ENCODE data around the gene HMGN4.

Gene HMGN4

DNA sequence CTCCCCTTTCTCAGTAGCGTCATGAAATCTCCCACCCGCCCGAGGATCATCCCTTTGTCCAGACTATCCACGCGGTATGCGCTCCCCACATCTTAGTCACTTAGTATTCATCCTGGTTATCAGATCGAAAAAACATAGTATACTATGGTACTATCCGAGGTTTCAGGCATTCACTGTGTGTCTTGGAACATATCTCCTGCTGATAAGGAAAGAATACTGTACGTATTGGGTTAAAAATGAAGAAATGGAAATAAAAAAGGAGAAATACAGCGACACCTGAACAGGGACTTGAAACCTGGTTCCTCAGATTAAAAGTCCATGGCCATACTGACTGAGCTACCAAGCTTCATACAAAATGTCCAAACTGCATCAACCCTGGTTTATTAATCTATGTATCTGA, 14.0 kb downstream of the HMGN4 start:
- DNase-seq (ENCODE audit: low read depth), result no peak

GRCh38 chr6:26552640-26553188, 14.5 kb downstream of the HMGN4 start:
- DNase-seq (ENCODE audit: low read depth), result no peak

- DNase-seq (ENCODE audit: low read depth), result peak; percentile 65
Measured at GRCh38 chr6:26553264-26553634, 15.1 kb downstream of the HMGN4 start.

- DNase-seq (ENCODE audit: low read depth), result peak; percentile 69
Measured at GRCh38 chr6:26553635-26554446, 15.7 kb downstream of the HMGN4 start.

DNA sequence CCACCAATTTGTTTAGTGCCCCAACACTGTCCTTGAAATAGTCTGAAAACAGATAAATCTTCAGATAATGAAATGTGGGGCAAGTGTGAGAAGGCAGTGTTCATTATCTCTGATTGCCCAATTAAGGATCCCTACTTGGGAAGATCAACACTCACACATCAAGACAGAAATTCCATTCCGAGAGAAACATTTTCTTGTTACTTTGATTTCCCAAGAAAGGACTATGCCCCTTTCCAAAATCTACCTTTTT, 16.2 kb downstream of the HMGN4 start:
- no peak for DNase-seq (ENCODE audit: low read depth)

DNA sequence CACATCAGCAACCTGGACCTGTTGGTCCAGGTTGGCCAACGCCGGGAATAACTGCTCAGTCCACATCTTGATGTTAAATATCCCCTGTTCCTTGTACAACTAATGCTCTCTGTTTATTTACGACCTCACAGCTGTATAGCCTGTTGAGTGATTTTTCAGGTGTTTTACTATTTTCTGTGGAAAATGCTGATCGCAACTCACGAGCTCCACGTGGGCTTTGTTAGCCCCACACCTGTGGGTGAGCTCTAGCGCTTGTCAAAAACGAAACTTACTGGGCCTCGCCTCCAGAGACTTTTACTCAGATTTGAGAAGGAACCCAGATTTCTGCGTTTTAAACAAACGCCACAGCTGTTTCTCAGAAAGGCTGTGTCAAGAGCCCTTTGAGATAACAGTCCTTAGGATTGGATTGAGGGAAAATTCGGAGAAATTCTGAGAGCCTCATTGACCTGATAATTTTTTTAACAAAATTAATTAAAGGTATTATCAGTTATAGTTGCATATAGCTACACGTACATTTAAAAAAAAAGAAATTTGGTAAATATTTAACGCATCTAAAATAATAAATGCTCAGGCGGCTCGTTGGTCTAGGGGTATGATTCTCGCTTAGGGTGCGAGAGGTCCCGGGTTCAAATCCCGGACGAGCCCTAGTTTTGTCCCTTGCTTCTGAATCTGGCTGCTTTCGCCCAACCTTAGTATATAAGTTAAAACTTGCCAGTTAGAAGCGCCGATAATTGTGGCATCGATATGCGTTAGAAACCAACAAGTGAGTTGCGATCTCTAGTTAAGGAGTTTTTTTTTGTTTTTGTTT, 16.7 kb downstream of the HMGN4 start:
- no peak for DNase-seq (ENCODE audit: low read depth)

GRCh38 chr6:26555505-26556262, 17.5 kb downstream of the HMGN4 start:
- no peak for DNase-seq (ENCODE audit: low read depth)

DNA sequence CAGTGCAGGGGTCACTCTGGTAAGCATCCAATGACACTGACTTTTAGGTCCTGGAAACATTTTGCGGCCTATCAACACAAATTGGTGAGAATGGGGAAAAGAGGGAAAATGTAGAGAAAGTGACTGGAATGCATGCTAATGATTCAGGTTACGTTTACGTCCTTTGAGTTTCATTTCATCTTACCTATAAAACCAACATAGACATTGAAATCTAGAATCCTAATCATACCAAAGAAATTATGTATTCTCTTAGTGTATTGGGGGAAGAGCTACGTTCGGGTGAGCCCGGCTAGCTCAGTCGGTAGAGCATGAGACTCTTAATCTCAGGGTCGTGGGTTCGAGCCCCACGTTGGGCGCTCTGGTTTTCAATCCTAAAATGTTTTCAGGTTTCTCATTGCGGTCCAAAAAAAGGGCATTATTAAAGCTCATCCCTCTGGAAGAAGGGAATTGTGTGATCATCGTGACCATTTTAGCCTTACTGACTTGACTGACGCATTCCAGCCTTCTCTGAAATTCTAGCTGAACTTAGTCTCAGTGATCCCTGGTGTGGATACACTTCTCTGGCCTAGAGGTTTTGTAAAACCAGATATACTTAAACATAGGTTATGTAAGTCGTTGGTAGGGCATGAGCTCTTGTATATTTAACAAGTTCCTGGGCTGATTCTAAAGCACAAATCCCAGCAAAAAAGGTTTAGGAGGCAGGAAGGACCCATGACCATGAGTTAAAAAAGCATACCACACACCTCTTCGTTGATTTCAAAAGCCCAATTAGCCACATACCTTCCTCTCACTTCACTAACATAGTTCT, 18.3 kb downstream of the HMGN4 start:
- DNase-seq (ENCODE audit: low read depth), result no peak

DNA sequence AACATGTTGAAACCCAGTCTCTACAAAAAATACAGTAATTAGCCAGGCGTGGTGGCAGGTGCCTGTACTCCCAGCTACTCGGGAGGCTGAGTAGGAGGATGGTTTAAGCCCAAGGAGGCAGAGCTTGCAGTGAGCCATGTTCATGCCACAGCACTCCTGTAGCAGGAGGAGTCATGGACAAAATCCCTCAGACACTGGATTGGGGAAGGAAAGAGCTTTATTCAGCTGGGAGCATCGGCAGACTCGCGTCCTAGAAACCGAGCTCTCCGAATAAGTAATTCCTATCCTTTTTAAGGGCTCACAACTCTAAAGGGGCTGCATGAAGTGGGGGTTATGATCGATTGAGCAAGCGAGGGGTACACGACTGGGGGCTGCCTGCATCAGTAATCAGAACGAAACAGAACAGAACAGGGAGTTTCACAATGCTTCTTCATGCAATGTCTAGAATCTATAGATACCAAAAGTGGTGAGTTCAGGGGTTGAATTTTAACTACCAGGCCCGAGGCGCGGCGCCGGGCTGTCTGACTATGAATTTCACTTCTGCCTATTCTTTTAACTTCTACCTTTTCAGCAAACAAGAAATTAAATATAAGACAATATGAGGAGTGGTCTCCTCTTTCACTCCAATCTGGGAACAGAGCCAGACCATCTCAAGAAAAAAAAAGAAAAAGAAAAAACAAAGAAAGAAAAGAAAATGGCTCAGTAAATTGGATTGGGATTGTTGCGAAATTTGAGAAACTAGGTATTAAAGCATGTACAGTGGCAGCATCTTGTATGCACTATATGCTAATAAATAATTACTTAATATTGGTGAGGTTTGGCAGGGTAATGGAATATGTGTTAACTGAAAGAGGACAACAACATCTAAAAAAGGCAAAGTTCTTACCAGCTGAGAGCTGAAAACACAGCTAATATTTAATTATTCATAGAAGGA, 23.6 kb downstream of the HMGN4 start:
- DNase-seq (ENCODE audit: low read depth), result no peak

GRCh38 chr6:26563488-26563887, 25.3 kb downstream of the HMGN4 start:
- DNase-seq (ENCODE audit: low read depth), result no peak

DNA sequence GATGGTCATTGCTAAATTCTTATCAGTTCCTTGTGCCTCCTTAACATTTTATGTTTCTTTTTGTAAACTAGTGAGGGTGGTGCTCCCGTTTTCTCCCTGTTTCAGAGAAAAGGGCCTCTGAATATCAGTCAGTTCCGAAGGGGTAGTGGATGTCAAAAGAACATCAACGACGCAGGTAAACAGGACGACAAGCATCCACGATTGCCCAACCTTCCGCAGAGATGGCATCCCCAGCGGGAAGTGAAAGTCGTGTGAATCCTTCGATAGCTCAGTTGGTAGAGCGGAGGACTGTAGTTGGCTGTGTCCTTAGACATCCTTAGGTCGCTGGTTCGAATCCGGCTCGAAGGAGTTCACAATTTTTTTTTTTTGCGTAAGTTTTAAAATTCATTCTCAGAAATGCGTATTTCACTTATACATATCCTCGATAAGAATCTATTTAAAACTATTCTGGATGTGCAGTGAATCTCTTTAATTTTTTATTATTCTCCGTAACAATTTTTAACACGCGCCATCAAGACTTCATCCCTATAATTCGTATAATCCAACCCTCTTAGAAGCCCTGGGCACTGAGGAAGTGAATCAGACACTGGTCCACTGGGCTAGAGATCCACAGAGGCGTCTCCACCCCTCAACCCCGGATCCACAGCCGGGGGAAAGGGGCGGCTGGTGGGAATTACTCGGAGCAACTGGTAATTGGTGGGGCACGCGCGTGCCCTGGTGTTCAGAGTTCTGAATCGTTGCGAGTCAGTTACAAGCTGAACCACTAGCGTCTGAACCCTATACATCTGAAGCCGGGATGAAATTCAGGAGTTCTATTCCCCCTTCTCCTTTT, 30.7 kb downstream of the HMGN4 start:
- peak; percentile 99 for DNase-seq (ENCODE audit: low read depth)

GRCh38 chr6:26569433-26569764, 31.2 kb downstream of the HMGN4 start:
- DNase-seq (ENCODE audit: low read depth), result no peak

DNA sequence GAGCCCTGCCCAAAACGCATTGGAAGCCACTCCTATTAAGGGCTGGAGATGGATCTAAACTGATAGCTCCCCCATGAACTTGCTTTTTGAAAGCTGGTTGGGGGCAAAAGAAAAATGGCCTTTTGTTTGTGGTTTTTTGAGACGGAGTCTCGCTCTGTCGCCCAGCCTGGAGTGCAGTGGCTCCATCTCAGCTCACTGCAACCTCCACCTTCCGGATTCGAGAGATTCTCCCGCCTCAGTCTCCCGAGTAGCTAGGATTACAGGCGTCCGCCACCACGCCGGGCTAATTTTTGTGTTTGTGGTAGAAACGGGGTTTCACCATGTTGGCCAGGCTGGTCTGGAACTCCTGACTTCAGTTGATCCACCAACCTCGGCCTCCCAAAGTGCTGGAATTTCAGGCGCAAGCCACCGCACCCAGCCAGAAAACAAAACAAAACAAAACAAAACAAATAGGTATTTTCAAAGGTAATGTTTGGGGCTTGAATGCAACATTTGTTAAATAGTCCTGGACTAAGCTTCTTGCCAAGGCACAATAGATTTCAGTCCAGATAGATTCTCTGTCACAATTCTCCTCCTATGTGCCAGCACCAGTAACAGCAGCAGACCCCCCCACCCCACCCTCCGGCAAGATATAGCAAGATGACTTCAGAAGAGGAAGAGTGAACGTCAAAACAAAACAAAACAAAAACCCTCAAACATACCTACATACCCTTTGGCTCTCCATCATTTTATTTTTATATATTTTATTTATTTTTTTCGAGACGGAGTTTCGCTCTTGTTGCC, 32.1 kb downstream of the HMGN4 start:
- no peak for DNase-seq (ENCODE audit: low read depth)

DNA sequence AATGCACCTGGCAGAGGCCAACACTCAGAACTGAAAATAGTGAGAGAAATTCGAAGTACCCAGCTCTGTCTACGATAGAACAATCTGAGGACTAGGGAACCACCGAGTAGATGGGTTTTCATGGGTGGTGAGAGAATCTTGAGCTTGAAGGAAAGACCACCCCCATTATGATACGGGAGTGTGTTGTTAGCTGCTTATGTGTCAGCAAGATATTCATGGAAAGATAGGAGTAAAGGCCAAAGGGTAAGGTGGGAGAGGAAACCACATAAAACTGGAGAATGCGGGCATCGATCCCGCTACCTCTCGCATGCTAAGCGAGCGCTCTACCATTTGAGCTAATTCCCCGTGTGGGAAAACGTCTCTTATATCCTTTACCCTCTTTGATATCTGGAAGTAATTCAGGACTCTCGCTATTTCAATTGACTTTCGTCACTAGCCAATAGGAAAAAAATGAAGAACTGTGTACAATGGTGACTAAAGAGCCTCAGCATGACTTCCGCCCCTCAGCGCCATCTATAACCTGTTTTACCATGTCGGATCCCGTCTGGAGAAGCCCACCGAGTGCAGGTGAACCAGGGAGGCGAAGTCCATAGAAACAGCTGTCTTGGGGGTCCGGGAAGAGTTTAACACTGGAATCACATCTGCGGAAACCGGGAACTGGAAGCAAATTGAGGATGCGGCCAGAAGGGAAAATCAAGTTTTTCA, 33.6 kb downstream of the HMGN4 start:
- DNase-seq (ENCODE audit: low read depth), result no peak

DNA sequence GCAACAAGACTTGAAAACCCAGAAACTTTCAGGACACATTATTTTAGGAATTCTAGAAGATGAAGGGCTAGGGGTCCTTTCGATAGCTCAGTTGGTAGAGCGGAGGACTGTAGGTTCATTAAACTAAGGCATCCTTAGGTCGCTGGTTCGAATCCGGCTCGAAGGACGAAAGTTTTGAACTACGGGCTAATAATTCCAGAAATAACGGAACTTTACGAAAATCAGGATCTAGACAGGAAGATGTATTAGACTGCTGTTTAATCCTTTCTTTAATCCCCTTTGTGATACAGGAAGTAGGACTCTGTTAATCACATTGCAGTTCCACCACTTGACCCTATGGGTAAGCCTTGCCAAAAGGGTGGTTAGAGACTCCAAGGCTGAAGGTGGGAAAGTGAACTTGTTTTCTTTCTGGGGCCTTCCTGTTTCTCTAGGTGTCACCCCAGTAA, 37.4 kb downstream of the HMGN4 start:
- DNase-seq (ENCODE audit: low read depth), result no peak

DNA sequence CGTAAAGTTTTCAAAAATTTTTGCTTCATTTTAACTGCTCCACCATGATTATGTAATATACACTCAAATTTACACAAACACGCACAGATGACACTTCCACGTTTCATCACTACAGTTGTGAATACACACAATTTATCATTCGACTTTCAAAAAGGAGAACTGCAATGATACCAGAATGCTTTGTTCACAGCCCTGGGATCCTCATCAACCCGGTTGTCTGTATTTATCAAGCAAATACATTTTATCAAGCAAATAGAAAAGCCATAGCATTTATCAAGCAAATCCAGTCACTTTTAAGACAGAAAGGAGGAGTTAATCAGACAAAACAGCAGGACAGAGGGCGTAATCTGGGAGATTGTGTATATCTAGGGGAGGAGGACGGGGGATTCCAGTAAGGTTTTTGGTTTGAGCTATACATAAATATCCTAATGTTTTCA, 38.3 kb downstream of the HMGN4 start:
- no peak for DNase-seq (ENCODE audit: low read depth)

DNA sequence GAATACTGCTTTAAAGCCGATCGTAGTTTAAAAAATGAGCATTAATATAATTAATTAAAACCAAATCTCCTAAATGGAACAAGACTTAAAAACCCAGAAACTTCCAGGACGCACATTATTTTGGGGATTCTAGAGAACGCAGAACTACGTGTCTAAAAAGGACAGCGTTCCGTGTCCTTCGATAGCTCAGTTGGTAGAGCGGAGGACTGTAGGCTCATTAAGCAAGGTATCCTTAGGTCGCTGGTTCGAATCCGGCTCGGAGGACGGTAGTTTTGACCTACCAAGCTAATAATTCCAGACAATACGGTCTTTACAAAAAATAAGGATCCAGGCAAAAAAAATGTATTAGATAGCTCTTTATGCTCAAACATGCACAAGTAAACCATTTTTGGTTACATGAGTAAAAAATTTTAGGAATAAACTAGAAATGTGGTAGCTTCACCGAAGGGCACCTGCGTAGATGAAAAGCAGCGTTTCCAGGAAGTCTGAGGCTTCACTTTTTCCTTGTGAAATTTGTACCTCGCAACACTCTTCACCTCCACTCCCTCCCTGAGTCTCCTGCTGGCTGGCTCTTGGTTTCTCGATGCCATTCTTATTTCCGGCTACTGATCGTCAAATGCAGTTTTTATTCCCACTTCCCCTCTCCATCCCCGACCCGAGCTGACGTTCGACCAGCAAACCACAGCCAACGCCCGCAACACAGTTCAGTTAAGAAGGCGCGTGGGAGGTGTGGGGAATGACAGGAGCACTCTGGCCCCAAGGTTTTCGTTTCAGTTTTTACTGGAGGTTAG, 39.0 kb downstream of the HMGN4 start:
- no peak for DNase-seq (ENCODE audit: low read depth)

- DNase-seq (ENCODE audit: low read depth), result no peak
Measured at GRCh38 chr6:26577720-26578072, 39.5 kb downstream of the HMGN4 start.
